Panc1 (cell line): ENCODE results near the gene USPL1. TPM values are rescaled to one million over a fixed set of nuclear protein-coding genes. Genes with fewer than 3 reads are reported as not detected.
"Not testable (repeated sequence)": the region's sequence is repeated elsewhere in the genome, so short reads cannot be mapped to it uniquely, and the experiment has no call there.

Experiments used
- ATAC-seq: fragments of 200-7000 bp; cut with Tn5 transposase; 2 replicates; pipeline ENCODE4 v1.9.1; 2020; ENCODE audit warnings: mild to moderate bottlenecking, moderate library complexity
- BruUV-seq: library from RNA; stranded (reverse); fragments of 400-500 nt; replicated peaks from 2 replicates; lab custom pipeline; 2021; lab: Mats Ljungman, UMichigan
- CTCF ChIA-PET: fragments of 300-600 bp; sonication (Branson Sonifier 250); formaldehyde crosslinking; loops from one replicate; lab custom pipeline; 2022; ENCODE audit warnings: antibody characterized with exemption; lab: Charles Lee
- POLR2A ChIA-PET: fragments of 300-600 bp; sonication (Branson Sonifier 250); formaldehyde crosslinking; loops from one replicate; lab custom pipeline; 2022; ENCODE audit warnings: antibody characterized with exemption; lab: Charles Lee
- DNase-seq: peaks from one replicate; pipeline ENCODE4 v3.0.0-alpha.2; 2010; ENCODE audit warnings: low read depth, low spot score
- H3K27ac ChIP-seq: 2 replicates; pipeline ENCODE4 v1.5.1; 2011; ENCODE audit warnings: mild to moderate bottlenecking, low read length, inconsistent platforms
- H3K27me3 ChIP-seq: fragments of 200-500 bp; sonication (Bioruptor generic); 2 replicates; pipeline ENCODE4 v1.6.0; 2014; ENCODE audit warnings: low read length, inconsistent platforms; ENCODE audit not compliant: control insufficient read depth, insufficient read depth
- H3K36me3 ChIP-seq: fragments of 200-500 bp; sonication (Bioruptor generic); 2 replicates; pipeline ENCODE4 v1.5.1; 2014; ENCODE audit warnings: inconsistent platforms, mild to moderate bottlenecking, low read length, moderate library complexity; ENCODE audit not compliant: control insufficient read depth, insufficient read depth
- H3K4me1 ChIP-seq: 2 replicates; pipeline ENCODE4 v1.5.1; 2011; ENCODE audit warnings: inconsistent platforms, mild to moderate bottlenecking, low read length, moderate library complexity; ENCODE audit not compliant: control insufficient read depth, insufficient read depth
- H3K4me3 ChIP-seq, 2 experiments: 2 replicates each; pipeline ENCODE4 v1.5.1; 2011 to 2012; ENCODE audit warnings: low read depth in 2 of 2, low read length in 2 of 2, mild to moderate bottlenecking in 2 of 2, inconsistent platforms in 1 of 2, moderate library complexity in 1 of 2
- H3K9me3 ChIP-seq: fragments of 200-500 bp; sonication (Bioruptor generic); 2 replicates; pipeline ENCODE4 v1.5.1; 2014; ENCODE audit warnings: low read depth, mild to moderate bottlenecking, inconsistent platforms, low read length, moderate library complexity; ENCODE audit not compliant: control insufficient read depth, insufficient read depth
- POLR2AphosphoS5 ChIP-seq: IDR thresholded peaks from 2 replicates; pipeline ENCODE4 v1.6.1; 2012; ENCODE audit warnings: mild to moderate bottlenecking, low read depth, low read length, moderate library complexity
- SIN3A ChIP-seq: IDR thresholded peaks from 2 replicates; pipeline ENCODE4 v1.6.1; 2012; ENCODE audit warnings: low read depth, mild to moderate bottlenecking, low read length, moderate library complexity, borderline replicate concordance; ENCODE audit not compliant: insufficient read depth
- TCF7L2 ChIP-seq: IDR thresholded peaks from 2 replicates; pipeline ENCODE4 v1.6.1; 2011; ENCODE audit warnings: mild to moderate bottlenecking, low read depth, low read length, inconsistent platforms
- in situ Hi-C: cut with HindIII; loops from 2 replicates; pipeline ENCODE4 v1.10.0; 2016; ENCODE audit warnings: low sequenced_read_pairs, low pct_unique_long_range_greater_than_20kb
- intact Hi-C: fragments of 100-400 bp; cut with micrococcal nuclease; formaldehyde crosslinking; loops from one replicate; pipeline ENCODE4 v1.10.0; 2022; ENCODE audit not compliant: unreplicated experiment
- total RNA-seq: library from RNA; stranded (reverse); gene quantifications from one replicate; pipeline ENCODE4 v1.2.1, GENCODE V29; 2021; ENCODE audit not compliant: unreplicated experiment
- TF ChIP-seq, protein P1 (sequence below): fragments of 450-650 bp; IDR thresholded peaks from 2 replicates; pipeline ENCODE4 v1.5.1; 2017; ENCODE audit warnings: mild to moderate bottlenecking
- TF ChIP-seq, protein P2 (sequence below), 2 experiments: IDR thresholded peaks; 2 replicates each; pipeline ENCODE4 v1.6.1; 2011 to 2012; ENCODE audit warnings: low read depth in 2 of 2, control low read depth in 1 of 2, low read length in 1 of 2, mild to moderate bottlenecking in 1 of 2, moderate library complexity in 1 of 2; ENCODE audit not compliant: insufficient read depth in 1 of 2

USPL1 gene
- total RNA-seq, 1 experiment from 2014 or later = 19.5 TPM

DNA sequence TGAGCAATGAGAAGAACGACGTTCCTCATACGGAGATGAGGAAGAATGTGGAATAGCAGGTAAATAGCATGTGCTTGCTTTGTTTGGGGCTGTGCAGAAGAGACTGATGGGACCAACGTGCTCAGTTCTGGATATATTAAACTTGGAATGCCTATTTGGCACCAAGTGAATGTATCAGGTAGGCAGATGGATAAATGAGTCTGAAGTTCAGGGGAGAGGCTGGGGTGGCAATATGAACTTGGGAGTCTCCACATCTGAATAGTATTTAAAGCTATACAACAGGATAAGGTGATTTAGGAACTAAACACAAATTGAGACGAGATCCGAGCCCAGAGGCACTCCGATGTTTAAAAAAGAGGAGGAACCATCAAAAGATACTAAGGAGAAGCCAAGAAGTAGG lies 12.7 kb upstream of the USPL1 start:
- ChIA-PET CTCF (no interaction called here), POLR2A (no interaction called here)
- H3K27me3 ChIP-seq = no peaks in the 10 kb centered on the region
- H3K9me3 ChIP-seq = no peaks in the 10 kb centered on the region
- TF ChIP-seq, protein P1, sequence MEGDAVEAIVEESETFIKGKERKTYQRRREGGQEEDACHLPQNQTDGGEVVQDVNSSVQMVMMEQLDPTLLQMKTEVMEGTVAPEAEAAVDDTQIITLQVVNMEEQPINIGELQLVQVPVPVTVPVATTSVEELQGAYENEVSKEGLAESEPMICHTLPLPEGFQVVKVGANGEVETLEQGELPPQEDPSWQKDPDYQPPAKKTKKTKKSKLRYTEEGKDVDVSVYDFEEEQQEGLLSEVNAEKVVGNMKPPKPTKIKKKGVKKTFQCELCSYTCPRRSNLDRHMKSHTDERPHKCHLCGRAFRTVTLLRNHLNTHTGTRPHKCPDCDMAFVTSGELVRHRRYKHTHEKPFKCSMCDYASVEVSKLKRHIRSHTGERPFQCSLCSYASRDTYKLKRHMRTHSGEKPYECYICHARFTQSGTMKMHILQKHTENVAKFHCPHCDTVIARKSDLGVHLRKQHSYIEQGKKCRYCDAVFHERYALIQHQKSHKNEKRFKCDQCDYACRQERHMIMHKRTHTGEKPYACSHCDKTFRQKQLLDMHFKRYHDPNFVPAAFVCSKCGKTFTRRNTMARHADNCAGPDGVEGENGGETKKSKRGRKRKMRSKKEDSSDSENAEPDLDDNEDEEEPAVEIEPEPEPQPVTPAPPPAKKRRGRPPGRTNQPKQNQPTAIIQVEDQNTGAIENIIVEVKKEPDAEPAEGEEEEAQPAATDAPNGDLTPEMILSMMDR = no peak
- TF ChIP-seq, protein P2, sequence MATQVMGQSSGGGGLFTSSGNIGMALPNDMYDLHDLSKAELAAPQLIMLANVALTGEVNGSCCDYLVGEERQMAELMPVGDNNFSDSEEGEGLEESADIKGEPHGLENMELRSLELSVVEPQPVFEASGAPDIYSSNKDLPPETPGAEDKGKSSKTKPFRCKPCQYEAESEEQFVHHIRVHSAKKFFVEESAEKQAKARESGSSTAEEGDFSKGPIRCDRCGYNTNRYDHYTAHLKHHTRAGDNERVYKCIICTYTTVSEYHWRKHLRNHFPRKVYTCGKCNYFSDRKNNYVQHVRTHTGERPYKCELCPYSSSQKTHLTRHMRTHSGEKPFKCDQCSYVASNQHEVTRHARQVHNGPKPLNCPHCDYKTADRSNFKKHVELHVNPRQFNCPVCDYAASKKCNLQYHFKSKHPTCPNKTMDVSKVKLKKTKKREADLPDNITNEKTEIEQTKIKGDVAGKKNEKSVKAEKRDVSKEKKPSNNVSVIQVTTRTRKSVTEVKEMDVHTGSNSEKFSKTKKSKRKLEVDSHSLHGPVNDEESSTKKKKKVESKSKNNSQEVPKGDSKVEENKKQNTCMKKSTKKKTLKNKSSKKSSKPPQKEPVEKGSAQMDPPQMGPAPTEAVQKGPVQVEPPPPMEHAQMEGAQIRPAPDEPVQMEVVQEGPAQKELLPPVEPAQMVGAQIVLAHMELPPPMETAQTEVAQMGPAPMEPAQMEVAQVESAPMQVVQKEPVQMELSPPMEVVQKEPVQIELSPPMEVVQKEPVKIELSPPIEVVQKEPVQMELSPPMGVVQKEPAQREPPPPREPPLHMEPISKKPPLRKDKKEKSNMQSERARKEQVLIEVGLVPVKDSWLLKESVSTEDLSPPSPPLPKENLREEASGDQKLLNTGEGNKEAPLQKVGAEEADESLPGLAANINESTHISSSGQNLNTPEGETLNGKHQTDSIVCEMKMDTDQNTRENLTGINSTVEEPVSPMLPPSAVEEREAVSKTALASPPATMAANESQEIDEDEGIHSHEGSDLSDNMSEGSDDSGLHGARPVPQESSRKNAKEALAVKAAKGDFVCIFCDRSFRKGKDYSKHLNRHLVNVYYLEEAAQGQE (IDR thresholded peaks at IDR 0.05; ENCODE audit: insufficient read depth in 1 of 2, low read depth in 2 of 2, low read length in 1 of 2) = no peak
- TF ChIP-seq TCF7L2 = no peak
- TF ChIP-seq POLR2AphosphoS5 = no peak
- TF ChIP-seq SIN3A = no peak
- H3K27ac ChIP-seq = no peak overlapping the region
- intact Hi-C loops = no loop called here
- ATAC-seq (no peak), DNase-seq (no peak)
- H3K4me1 ChIP-seq = no peaks in the 10 kb centered on the region
- H3K36me3 ChIP-seq = no peaks in the 10 kb centered on the region
- no peak overlapping the region for H3K4me3 ChIP-seq
- BruUV-seq = no TSS peak
- in situ Hi-C loops = no loop called here

DNA sequence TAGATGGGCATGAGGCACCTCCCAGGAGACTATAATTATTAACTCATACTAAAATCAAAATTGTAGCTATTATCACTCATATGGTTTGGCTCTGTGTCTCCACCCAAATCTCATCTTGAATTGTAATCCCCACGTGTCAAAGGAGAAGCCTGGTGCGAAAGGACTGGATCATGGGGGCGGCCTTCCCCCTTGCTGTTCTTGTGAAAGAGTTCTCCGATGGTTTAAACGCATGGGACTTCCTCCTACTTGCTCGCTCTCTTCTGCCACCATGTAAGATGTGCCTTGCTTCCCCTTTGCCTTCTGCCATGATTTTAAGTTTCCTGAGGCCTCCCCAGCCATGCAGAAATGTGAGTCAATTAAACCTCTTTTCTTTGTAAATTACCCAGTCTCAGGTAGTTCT lies 10.5 kb upstream of the USPL1 start:
- H3K27me3 ChIP-seq, H3K4me3 ChIP-seq, H3K4me1 ChIP-seq, in situ Hi-C loops, POLR2A ChIA-PET, H3K36me3 ChIP-seq, H3K9me3 ChIP-seq, ATAC-seq, CTCF ChIA-PET, H3K27ac ChIP-seq, intact Hi-C loops, BruUV-seq, DNase-seq: not testable (repeated sequence)

DNA sequence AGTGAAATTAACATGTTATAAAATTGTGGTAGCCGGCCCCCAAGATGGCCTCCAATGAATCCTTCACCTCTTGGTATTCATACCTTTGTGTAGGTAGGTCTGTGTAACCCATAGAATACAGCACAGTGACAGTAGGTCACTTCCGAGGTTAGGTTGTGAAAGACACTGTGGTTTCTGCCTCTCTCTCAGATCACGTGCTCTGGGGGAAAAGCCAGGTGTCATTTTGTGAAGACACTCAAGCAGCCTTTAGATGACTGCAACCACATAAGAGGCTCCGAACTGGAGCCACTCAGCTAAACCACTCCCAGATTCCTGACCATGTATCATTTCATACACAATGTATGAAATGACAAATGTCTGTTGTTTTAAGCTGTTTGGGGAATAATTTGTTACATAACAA lies 9.8 kb upstream of the USPL1 start:
- CTCF ChIA-PET = no interaction called here
- ATAC-seq = no peak
- TF ChIP-seq, protein P2 (IDR thresholded peaks at IDR 0.05; ENCODE audit: insufficient read depth in 1 of 2, low read depth in 2 of 2, low read length in 1 of 2) = no peak
- TF ChIP-seq TCF7L2 (no peak), SIN3A (no peak), POLR2AphosphoS5 (no peak)
- TF ChIP-seq, protein P1 = no peak
- intact Hi-C loops = no loop called here
- DNase-seq = no peak
- POLR2A ChIA-PET = interaction anchor here (0.6 kb wide), 1 partner anchor 19 kb away, joined by 3 read pairs; no protein-coding TSS in a partner anchor
- H3K27me3 ChIP-seq = no peaks in the 10 kb centered on the region
- H3K4me1 ChIP-seq = no peaks in the 10 kb centered on the region
- in situ Hi-C loops = no loop called here
- no TSS peak for BruUV-seq
- no peaks in the 10 kb centered on the region for H3K36me3 ChIP-seq
- H3K9me3 ChIP-seq = no peaks in the 10 kb centered on the region
- no peak overlapping the region for H3K27ac ChIP-seq
- no peak overlapping the region for H3K4me3 ChIP-seq
